ENCODE results near the gene MAGED1. TPM values are rescaled to one million over a fixed set of nuclear protein-coding genes. Genes with fewer than 3 reads are reported as not detected.
"Not testable (repeated sequence)": the region's sequence is repeated elsewhere in the genome, so short reads cannot be mapped to it uniquely, and the experiment has no call there.

The MAGED1 gene
- total RNA-seq, 2 donors from 2014 or later: 68.2 to 96.8 TPM

GRCh38 chrX:51896626-51897025, 3.2 kb downstream of the MAGED1 start:
- Histone ChIP-seq H3K27ac (no peak overlapping the region), H3K4me1 (no peaks in the 10 kb centered on the region), H3K9ac (ENCODE audit: low read depth in 2 of 2, low read length in 2 of 2) (no peak overlapping the region), H3K4me3 (no peak overlapping the region), H3K36me3 (no peaks in the 10 kb centered on the region), H3K9me3 (no peaks in the 10 kb centered on the region), H3K27me3 (no peaks in the 10 kb centered on the region)
- intact Hi-C loops (cut with DNase I): no loop called here
- no peak for TF ChIP-seq CTCF (IDR thresholded peaks at IDR 0.05)
- no peak for DNase-seq

GRCh38 chrX:51899741-51900140, 6.3 kb downstream of the MAGED1 start:
- H3K9ac ChIP-seq (ENCODE audit: low read depth in 2 of 2, low read length in 2 of 2): no peak overlapping the region
- no peaks in the 10 kb centered on the region for H3K4me1 ChIP-seq
- H3K27ac ChIP-seq: no peak overlapping the region
- DNase-seq: no peak
- intact Hi-C loops (cut with DNase I): no loop called here
- no peaks in the 10 kb centered on the region for H3K27me3 ChIP-seq
- no peak for TF ChIP-seq CTCF (IDR thresholded peaks at IDR 0.05)
- H3K36me3 ChIP-seq: no peaks in the 10 kb centered on the region
- no peaks in the 10 kb centered on the region for H3K9me3 ChIP-seq
- no peak overlapping the region for H3K4me3 ChIP-seq

- H3K4me3 ChIP-seq: no peak overlapping the region
- no peaks in the 10 kb centered on the region for H3K4me1 ChIP-seq
- H3K27ac ChIP-seq: no peak overlapping the region
- H3K27me3 ChIP-seq: no peaks in the 10 kb centered on the region
- no peak for TF ChIP-seq CTCF (IDR thresholded peaks at IDR 0.05)
- DNase-seq: no peak
- no peaks in the 10 kb centered on the region for H3K9me3 ChIP-seq
- no peak overlapping the region for H3K9ac ChIP-seq (ENCODE audit: low read depth in 2 of 2, low read length in 2 of 2)
- intact Hi-C loops (cut with DNase I): no loop called here
- H3K36me3 ChIP-seq: no peaks in the 10 kb centered on the region
Measured at GRCh38 chrX:51902510-51903050, 9.2 kb downstream of the MAGED1 start.

- H3K4me1 ChIP-seq; H3K9ac ChIP-seq (ENCODE audit: low read depth in 2 of 2, low read length in 2 of 2); DNase-seq; H3K9me3 ChIP-seq; H3K4me3 ChIP-seq; H3K27me3 ChIP-seq; intact Hi-C loops (cut with DNase I); H3K27ac ChIP-seq; H3K36me3 ChIP-seq: not testable (repeated sequence)
Measured at GRCh38 chrX:51905152-51905551, 11.7 kb downstream of the MAGED1 start.

GRCh38 chrX:51905711-51906110, 12.3 kb downstream of the MAGED1 start:
- H3K27ac ChIP-seq: no peak overlapping the region
- no peak for DNase-seq
- no peaks in the 10 kb centered on the region for H3K9me3 ChIP-seq
- no peak for TF ChIP-seq CTCF (IDR thresholded peaks at IDR 0.05)
- intact Hi-C loops (cut with DNase I): no loop called here
- no peaks in the 10 kb centered on the region for H3K36me3 ChIP-seq
- H3K27me3 ChIP-seq: no peaks in the 10 kb centered on the region
- H3K4me3 ChIP-seq: no peak overlapping the region
- H3K4me1 ChIP-seq: no peaks in the 10 kb centered on the region
- H3K9ac ChIP-seq (ENCODE audit: low read depth in 2 of 2, low read length in 2 of 2): no peak overlapping the region

- intact Hi-C loops (cut with DNase I): no loop called here
Measured at GRCh38 chrX:51917604-51918003, 24.2 kb downstream of the MAGED1 start.

More at GRCh38 chrX:51917604-51918003, 24.2 kb downstream of the MAGED1 start:
- Histone ChIP-seq H3K9ac (ENCODE audit: low read depth in 2 of 2, low read length in 2 of 2) (no peak overlapping the region), H3K4me1 (no peaks in the 10 kb centered on the region), H3K27ac (no peak overlapping the region), H3K27me3 (no peaks in the 10 kb centered on the region), H3K9me3 (no peaks in the 10 kb centered on the region), H3K36me3 (no peaks in the 10 kb centered on the region), H3K4me3 (no peak overlapping the region)
- DNase-seq: no peak
- TF ChIP-seq CTCF (IDR thresholded peaks at IDR 0.05): no peak

Data from colonic mucosa (tissue), 4 donors.